DND-41 (cell line): ENCODE data around the gene PALM.

Source experiments
- ATAC-seq: fragments of 200-7000 bp; cut with Tn5 transposase; 3 replicates; pipeline ENCODE4 v1.9.1; 2021; ENCODE audit warnings: low read depth; ENCODE audit not compliant: insufficient read depth
- DNase-seq: peaks from one replicate; pipeline ENCODE4 v3.0.0-alpha.2; 2020
- H2AFZ ChIP-seq: 2 replicates; pipeline ENCODE4 v1.6.0; 2012; ENCODE audit warnings: low read depth, low read length
- H3K27ac ChIP-seq: 2 replicates; pipeline ENCODE4 v1.5.1; 2012; ENCODE audit warnings: low read length, inconsistent platforms
- H3K27me3 ChIP-seq: fragments of 200-600 bp; sonication (generic); 2 replicates; pipeline ENCODE4 v1.6.0; 2012; ENCODE audit warnings: low read length, mild to moderate bottlenecking, inconsistent platforms; ENCODE audit not compliant: insufficient read depth, poor library complexity
- H3K36me3 ChIP-seq: 2 replicates; pipeline ENCODE4 v1.5.1; 2012; ENCODE audit warnings: low read length, inconsistent platforms; ENCODE audit not compliant: insufficient read depth
- H3K4me1 ChIP-seq: 2 replicates; pipeline ENCODE4 v1.5.1; 2012; ENCODE audit warnings: mild to moderate bottlenecking, low read length; ENCODE audit not compliant: insufficient read depth
- H3K4me2 ChIP-seq: 2 replicates; pipeline ENCODE4 v1.6.0; 2012; ENCODE audit warnings: mild to moderate bottlenecking, moderate library complexity, low read length, inconsistent platforms; ENCODE audit not compliant: insufficient read depth
- H3K4me3 ChIP-seq, 2 experiments: fragments of 200-600 bp in 1 of 2; shearing (Covaris generic) in 1 of 2; 2 replicates each; pipeline ENCODE4 v1.5.1; 2012 to 2016; ENCODE audit warnings: inconsistent platforms in 2 of 2, low read length in 2 of 2, mild to moderate bottlenecking in 2 of 2, low read depth in 1 of 2, moderate library complexity in 1 of 2
- H3K79me2 ChIP-seq: 2 replicates; pipeline ENCODE4 v1.6.0; 2012; ENCODE audit warnings: low read length, inconsistent platforms; ENCODE audit not compliant: insufficient read depth
- H3K9ac ChIP-seq: 2 replicates; pipeline ENCODE4 v1.6.0; 2012; ENCODE audit warnings: low read depth, mild to moderate bottlenecking, inconsistent platforms, low read length, moderate library complexity
- H3K9me3 ChIP-seq: 2 replicates; pipeline ENCODE4 v1.5.1; 2012; ENCODE audit warnings: low read length, moderate library complexity, mild to moderate bottlenecking, inconsistent platforms; ENCODE audit not compliant: insufficient read depth, severe bottlenecking
- H4K20me1 ChIP-seq: 2 replicates; pipeline ENCODE4 v1.6.0; 2012; ENCODE audit warnings: low read length; ENCODE audit not compliant: insufficient read depth
- CTCF ChIP-seq: IDR thresholded peaks from 2 replicates; pipeline ENCODE4 v1.5.1; 2012; ENCODE audit warnings: borderline replicate concordance, low read length, moderate library complexity, mild to moderate bottlenecking; ENCODE audit not compliant: poor library complexity, severe bottlenecking; ENCODE audit errors: extremely low read depth
- EZH2 ChIP-seq: IDR thresholded peaks from 3 replicates; pipeline ENCODE4 v1.6.1; 2012; ENCODE audit warnings: borderline replicate concordance, low read depth, mild to moderate bottlenecking, moderate library complexity, low read length, inconsistent platforms; ENCODE audit not compliant: severe bottlenecking

Gene PALM

GRCh38 chr19:750640-751423 lies 42.1 kb downstream of the PALM start, which contains the start of gene MISP:
TSS of gene MISP (plus strand) at chr19:751112. CDS start at chr19:756947, 5,835 bp downstream.
- Histone ChIP-seq H3K9ac (no peak within 1 kb of the TSS), H3K4me3 (no peak within 1 kb of the TSS)
- TF ChIP-seq EZH2, result no peak
- TF ChIP-seq CTCF, result no peak

GRCh38 chr19:751501-752341 lies 43.0 kb downstream of the PALM start:
- Histone ChIP-seq H3K9ac (no peak overlapping the region), H3K4me2 (no peak overlapping the region), H3K4me3 (no peak overlapping the region), H3K79me2 (no peaks in the 10 kb centered on the region), H3K27me3 (no peaks in the 10 kb centered on the region), H3K27ac (no peak overlapping the region), H4K20me1 (no peaks in the 10 kb centered on the region), H3K9me3 (peaks cover 9% of the 10 kb centered on the region), H2AFZ (no peak overlapping the region), H3K4me1 (no peaks in the 10 kb centered on the region), H3K36me3 (no peaks in the 10 kb centered on the region)
- TF ChIP-seq EZH2 (no peak), CTCF (no peak)
- DNase-seq, result no peak
- no peak for ATAC-seq

More at GRCh38 chr19:750640-751423, 42.1 kb downstream of the PALM start, which contains the start of gene MISP:
- Histone ChIP-seq H3K4me2 (no peak within 1 kb of the TSS), H2AFZ (no peak within 1 kb of the TSS), H3K27me3 (no peaks in the 10 kb centered on the region), H3K9me3 (peaks cover 9% of the 10 kb centered on the region), H3K79me2 (no peaks in the 10 kb centered on the region), H3K36me3 (no peaks in the 10 kb centered on the region), H3K4me1 (no peaks in the 10 kb centered on the region), H3K27ac (no peak within 1 kb of the TSS), H4K20me1 (no peaks in the 10 kb centered on the region)
- DNase-seq (no peak), ATAC-seq (no peak)

- Histone ChIP-seq H3K4me3 (no peak overlapping the region), H3K27me3 (no peaks in the 10 kb centered on the region), H3K79me2 (no peaks in the 10 kb centered on the region), H3K4me2 (no peak overlapping the region), H3K36me3 (no peaks in the 10 kb centered on the region), H3K9me3 (peaks cover 3% of the 10 kb centered on the region), H2AFZ (no peak overlapping the region), H3K27ac (no peak overlapping the region), H3K4me1 (no peaks in the 10 kb centered on the region), H4K20me1 (no peaks in the 10 kb centered on the region), H3K9ac (no peak overlapping the region)
- ATAC-seq (no peak), DNase-seq (no peak)
- TF ChIP-seq CTCF (no peak), EZH2 (no peak)
Observed at GRCh38 chr19:752652-753517, 44.1 kb downstream of the PALM start.
